ENCODE data around the gene SLC13A2. TPM values are rescaled to one million over a fixed set of nuclear protein-coding genes. Genes with fewer than 3 reads are reported as not detected.

Gene SLC13A2
- total RNA-seq, 6 donors from 2014 or later = 0.10 to 0.61 (median 0.14) TPM; not detected in 3

GRCh38 chr17:28505986-28506665, 32.7 kb downstream of the SLC13A2 start, which contains the start of gene FOXN1:
Gene FOXN1 (plus strand): TSS chr17:28506348. CDS start chr17:28523970, 17,622 bp downstream.
- H3K36me3 ChIP-seq = no peaks in the 10 kb centered on the region
- no peaks in the 10 kb centered on the region for H3K9me3 ChIP-seq
- H3K4me3 ChIP-seq = no peak within 1 kb of the TSS
- ATAC-seq (ENCODE audit: low FRiP score in 2 of 2) (no peak), DNase-seq (peak in 1 of 2 donors; percentile 76)
- peaks cover 0 to 3% (median 0%) of the 10 kb centered on the region in 4 donors for H3K4me1 ChIP-seq
- no peak within 1 kb of the TSS for H3K27ac ChIP-seq
- TF ChIP-seq, protein P1, sequence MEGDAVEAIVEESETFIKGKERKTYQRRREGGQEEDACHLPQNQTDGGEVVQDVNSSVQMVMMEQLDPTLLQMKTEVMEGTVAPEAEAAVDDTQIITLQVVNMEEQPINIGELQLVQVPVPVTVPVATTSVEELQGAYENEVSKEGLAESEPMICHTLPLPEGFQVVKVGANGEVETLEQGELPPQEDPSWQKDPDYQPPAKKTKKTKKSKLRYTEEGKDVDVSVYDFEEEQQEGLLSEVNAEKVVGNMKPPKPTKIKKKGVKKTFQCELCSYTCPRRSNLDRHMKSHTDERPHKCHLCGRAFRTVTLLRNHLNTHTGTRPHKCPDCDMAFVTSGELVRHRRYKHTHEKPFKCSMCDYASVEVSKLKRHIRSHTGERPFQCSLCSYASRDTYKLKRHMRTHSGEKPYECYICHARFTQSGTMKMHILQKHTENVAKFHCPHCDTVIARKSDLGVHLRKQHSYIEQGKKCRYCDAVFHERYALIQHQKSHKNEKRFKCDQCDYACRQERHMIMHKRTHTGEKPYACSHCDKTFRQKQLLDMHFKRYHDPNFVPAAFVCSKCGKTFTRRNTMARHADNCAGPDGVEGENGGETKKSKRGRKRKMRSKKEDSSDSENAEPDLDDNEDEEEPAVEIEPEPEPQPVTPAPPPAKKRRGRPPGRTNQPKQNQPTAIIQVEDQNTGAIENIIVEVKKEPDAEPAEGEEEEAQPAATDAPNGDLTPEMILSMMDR (IDR thresholded peaks at IDR 0.05) = no peak
- no peak for TF ChIP-seq POLR2AphosphoS5 (IDR thresholded peaks at IDR 0.05)
- TF ChIP-seq POLR2A (IDR thresholded peaks at IDR 0.05) = no peak
- no peak for TF ChIP-seq EP300 (IDR thresholded peaks at IDR 0.05)
- no peaks in the 10 kb centered on the region for H3K27me3 ChIP-seq
- 76% methylated on average over 7 to 24 of the region's 28 CpGs for WGBS, 2 donors

- Histone ChIP-seq H3K36me3 (no peaks in the 10 kb centered on the region), H3K27ac (no peak overlapping the region), H3K9me3 (no peaks in the 10 kb centered on the region), H3K27me3 (no peaks in the 10 kb centered on the region), H3K4me1 (peaks cover 0 to 3% (median 0%) of the 10 kb centered on the region in 4 donors), H3K4me3 (no peak overlapping the region)
- WGBS, 2 donors = 75 to 78% methylated on average over 11 to 14 of the region's 14 CpGs
- ATAC-seq (ENCODE audit: low FRiP score in 2 of 2) (no peak), DNase-seq (no peak)
- TF ChIP-seq POLR2AphosphoS5 (IDR thresholded peaks at IDR 0.05) (no peak), EP300 (IDR thresholded peaks at IDR 0.05) (no peak), POLR2A (IDR thresholded peaks at IDR 0.05) (no peak)
- TF ChIP-seq, protein P1 (IDR thresholded peaks at IDR 0.05) = no peak
These were observed 33.5 kb downstream of the SLC13A2 start for GRCh38 chr17:28506763-28507487.

DNA sequence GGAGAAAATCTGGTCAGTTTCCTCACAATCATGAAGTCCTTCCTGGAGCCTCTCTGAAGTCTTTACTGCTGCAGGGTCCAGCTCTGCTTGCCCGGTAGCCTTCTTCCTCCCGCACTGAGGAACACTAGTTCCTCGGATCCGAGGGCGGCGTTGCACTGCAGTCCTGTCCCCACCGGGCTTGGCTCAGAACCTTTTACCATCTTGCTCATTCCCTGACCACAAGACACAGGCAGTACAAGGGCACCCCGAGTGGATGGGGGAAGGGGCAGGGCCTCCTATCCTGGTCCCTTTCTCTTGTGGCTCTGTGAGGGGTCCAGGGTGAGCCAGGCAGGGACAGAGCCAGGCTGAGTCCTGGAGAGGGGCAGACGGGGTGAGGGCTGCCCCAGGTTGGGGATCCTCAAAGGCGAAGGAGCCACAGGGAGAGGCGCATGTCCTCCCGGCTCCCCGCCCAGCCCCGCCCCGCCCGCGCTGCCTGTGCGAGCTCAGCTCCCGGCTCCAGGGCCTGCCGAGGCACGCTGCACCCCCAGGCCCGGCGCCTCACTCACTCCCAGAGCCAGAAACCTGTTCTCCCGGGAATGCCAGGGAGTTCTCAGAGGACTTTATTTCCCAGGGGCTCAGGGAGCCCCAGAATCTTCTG, 34.2 kb downstream of the SLC13A2 start:
- no peak for TF ChIP-seq POLR2A (IDR thresholded peaks at IDR 0.05)
- no peak for TF ChIP-seq POLR2AphosphoS5 (IDR thresholded peaks at IDR 0.05)
- DNase-seq (peak in 1 of 2 donors; percentile 84), ATAC-seq (ENCODE audit: low FRiP score in 2 of 2) (no peak)
- Histone ChIP-seq H3K4me3 (no peak overlapping the region), H3K27ac (no peak overlapping the region), H3K27me3 (no peaks in the 10 kb centered on the region), H3K4me1 (peaks cover 0 to 3% (median 0%) of the 10 kb centered on the region in 4 donors), H3K9me3 (no peaks in the 10 kb centered on the region), H3K36me3 (no peaks in the 10 kb centered on the region)
- WGBS, 2 donors = 44 to 47% methylated on average over 8 to 20 of the region's 24 CpGs

DNA sequence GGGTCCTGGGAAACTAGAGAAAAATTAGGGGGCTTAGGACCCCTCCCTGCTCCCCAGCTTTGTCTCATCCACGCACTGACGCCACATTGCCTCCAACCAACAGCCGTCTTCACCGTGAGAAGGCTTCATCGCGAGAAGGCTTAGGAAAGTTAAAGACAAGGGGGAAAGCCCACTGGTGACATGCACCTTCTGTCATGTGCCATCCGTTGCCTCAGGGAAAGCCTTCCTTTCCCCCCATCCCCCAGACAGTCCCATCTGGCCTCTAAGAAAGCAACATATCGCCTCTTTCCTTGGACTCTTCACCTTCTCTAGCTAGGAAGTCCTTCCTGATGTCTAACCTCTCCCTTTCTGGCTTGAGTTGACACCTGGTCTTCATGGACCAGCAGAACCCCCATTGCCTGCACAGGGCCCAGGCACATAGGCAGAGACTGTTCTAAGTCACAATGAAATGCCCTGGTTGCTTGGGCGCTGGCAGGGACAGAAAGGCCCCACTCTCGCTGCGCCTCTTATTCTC, 34.8 kb downstream of the SLC13A2 start:
- no peak overlapping the region for H3K4me3 ChIP-seq
- ATAC-seq (ENCODE audit: low FRiP score in 2 of 2) (no peak), DNase-seq (no peak)
- no peaks in the 10 kb centered on the region for H3K36me3 ChIP-seq
- no peak overlapping the region for H3K27ac ChIP-seq
- 67 to 79% methylated on average over 11 of the region's 11 CpGs for WGBS, 2 donors
- no peaks in the 10 kb centered on the region for H3K9me3 ChIP-seq
- no peaks in the 10 kb centered on the region for H3K27me3 ChIP-seq
- peaks cover 0 to 3% (median 0%) of the 10 kb centered on the region in 4 donors for H3K4me1 ChIP-seq
- TF ChIP-seq POLR2AphosphoS5 (IDR thresholded peaks at IDR 0.05) (no peak), EP300 (IDR thresholded peaks at IDR 0.05) (no peak), POLR2A (IDR thresholded peaks at IDR 0.05) (no peak)
- TF ChIP-seq, protein P1 (IDR thresholded peaks at IDR 0.05) = no peak

DNA sequence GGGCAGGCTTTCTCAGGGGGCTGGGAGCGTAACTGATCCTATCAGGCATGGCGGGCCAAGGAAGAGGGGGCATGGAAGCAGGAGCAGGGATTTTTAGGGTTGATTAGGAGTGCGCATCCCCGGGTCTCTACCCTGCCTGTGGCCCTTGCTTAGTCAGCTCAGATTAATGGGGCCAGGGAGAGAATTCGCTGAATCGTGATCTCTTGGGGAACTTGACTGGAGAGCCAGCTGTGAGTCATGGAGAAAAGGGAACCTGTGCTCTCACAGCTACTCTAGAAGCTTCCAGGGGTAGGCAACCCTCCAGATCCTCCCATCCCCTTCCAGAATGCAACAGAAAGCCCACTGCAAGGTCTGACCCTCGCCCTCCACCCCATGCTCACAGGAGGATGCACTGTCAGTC, 36.3 kb downstream of the SLC13A2 start:
- Histone ChIP-seq H3K27me3 (no peaks in the 10 kb centered on the region), H3K4me1 (peaks cover 0 to 3% (median 0%) of the 10 kb centered on the region in 4 donors), H3K27ac (no peak overlapping the region), H3K36me3 (no peaks in the 10 kb centered on the region), H3K4me3 (no peak overlapping the region), H3K9me3 (no peaks in the 10 kb centered on the region)
- peak in 1 of 2 donors; percentile 47 for ATAC-seq (ENCODE audit: low FRiP score in 2 of 2)
- TF ChIP-seq, protein P1 (IDR thresholded peaks at IDR 0.05) = no peak
- TF ChIP-seq POLR2AphosphoS5 (IDR thresholded peaks at IDR 0.05) (no peak), POLR2A (IDR thresholded peaks at IDR 0.05) (no peak), EP300 (IDR thresholded peaks at IDR 0.05) (no peak)
- WGBS, 2 donors = 61 to 80% methylated on average over 5 to 6 of the region's 7 CpGs
- no peak for DNase-seq

All from upper lobe of left lung (tissue), 6 donors.